ENCODE measurements around the gene CNRIP1.

DNA sequence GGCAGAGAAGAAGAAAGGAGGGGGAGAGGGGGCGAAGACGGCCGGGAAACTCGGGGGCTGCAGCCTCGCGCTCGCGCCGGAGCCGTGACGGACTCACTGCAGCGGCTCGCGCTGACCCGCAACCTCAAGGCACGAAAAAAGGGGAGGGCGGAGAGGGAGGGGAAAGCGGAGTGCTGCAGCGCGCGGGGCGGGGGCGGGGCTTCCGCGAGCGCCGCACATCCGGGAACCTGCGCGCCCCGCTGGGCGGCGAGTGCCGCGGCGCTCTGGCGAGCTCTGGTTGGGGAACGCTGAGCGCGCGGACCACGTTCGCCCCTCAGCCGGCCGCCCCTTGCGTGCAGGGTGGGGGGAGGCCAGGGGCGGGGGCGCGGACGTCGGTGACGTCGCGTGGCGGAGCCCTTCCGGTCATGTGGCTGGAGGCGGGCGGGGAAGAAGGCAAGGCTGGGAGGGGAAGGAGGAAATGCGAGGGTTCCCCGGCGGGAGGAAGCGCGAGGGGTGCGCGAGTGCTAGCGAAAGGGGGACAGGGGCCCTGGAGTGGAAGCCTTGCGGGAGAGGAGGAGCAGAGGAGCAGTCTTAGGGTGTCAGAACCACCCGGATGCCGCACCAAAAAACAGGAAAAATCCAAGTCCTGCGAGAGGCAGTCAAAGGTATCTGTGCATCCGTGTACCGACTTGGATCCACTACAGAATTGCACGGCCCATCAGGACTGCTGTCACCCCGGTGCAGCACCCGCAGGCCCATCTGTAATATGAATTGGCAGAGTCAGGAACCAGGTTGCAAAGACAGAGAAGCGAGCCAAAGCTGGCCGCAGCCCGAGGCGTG is 67.1 kb downstream of the CNRIP1 start, which contains the start of gene PPP3R1:
- TF ChIP-seq FOXM1 (IDR thresholded peaks at IDR 0.05; ENCODE audit: borderline replicate concordance, low read depth) = no peak
- TF ChIP-seq, protein P1, sequence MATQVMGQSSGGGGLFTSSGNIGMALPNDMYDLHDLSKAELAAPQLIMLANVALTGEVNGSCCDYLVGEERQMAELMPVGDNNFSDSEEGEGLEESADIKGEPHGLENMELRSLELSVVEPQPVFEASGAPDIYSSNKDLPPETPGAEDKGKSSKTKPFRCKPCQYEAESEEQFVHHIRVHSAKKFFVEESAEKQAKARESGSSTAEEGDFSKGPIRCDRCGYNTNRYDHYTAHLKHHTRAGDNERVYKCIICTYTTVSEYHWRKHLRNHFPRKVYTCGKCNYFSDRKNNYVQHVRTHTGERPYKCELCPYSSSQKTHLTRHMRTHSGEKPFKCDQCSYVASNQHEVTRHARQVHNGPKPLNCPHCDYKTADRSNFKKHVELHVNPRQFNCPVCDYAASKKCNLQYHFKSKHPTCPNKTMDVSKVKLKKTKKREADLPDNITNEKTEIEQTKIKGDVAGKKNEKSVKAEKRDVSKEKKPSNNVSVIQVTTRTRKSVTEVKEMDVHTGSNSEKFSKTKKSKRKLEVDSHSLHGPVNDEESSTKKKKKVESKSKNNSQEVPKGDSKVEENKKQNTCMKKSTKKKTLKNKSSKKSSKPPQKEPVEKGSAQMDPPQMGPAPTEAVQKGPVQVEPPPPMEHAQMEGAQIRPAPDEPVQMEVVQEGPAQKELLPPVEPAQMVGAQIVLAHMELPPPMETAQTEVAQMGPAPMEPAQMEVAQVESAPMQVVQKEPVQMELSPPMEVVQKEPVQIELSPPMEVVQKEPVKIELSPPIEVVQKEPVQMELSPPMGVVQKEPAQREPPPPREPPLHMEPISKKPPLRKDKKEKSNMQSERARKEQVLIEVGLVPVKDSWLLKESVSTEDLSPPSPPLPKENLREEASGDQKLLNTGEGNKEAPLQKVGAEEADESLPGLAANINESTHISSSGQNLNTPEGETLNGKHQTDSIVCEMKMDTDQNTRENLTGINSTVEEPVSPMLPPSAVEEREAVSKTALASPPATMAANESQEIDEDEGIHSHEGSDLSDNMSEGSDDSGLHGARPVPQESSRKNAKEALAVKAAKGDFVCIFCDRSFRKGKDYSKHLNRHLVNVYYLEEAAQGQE (IDR thresholded peaks at IDR 0.05; ENCODE audit: low read depth) = no peak
- TF ChIP-seq EP300 (IDR thresholded peaks at IDR 0.05; ENCODE audit: borderline replicate concordance) = 0 out of 2 replicates have a peak, but pooled peaks have one; percentile 11
- no peak for TF ChIP-seq CEBPB (IDR thresholded peaks at IDR 0.05)
- TF ChIP-seq TAF1 (IDR thresholded peaks at IDR 0.05; ENCODE audit: low read depth) = peak; percentile 50
- TF ChIP-seq CREB1 (IDR thresholded peaks at IDR 0.05; ENCODE audit: low read depth) = no peak; the same call in 1 of the 2 replicates
- no peak for TF ChIP-seq RAD21 (IDR thresholded peaks at IDR 0.05; ENCODE audit: low read depth)
- TF ChIP-seq YY1 (IDR thresholded peaks at IDR 0.05; ENCODE audit: low read depth) = no peak
- TF ChIP-seq, protein P2, sequence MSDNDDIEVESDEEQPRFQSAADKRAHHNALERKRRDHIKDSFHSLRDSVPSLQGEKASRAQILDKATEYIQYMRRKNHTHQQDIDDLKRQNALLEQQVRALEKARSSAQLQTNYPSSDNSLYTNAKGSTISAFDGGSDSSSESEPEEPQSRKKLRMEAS (IDR thresholded peaks at IDR 0.05) = peak; percentile 78
- TF ChIP-seq EGR1 (IDR thresholded peaks at IDR 0.05) = 0 out of 2 replicates have a peak, but pooled peaks have one; percentile 14
